ENCODE data around the gene RPS14.
A peak's percentile ranks its signal among the peaks of the same experiment; 100 is the strongest.

Gene RPS14

DNA sequence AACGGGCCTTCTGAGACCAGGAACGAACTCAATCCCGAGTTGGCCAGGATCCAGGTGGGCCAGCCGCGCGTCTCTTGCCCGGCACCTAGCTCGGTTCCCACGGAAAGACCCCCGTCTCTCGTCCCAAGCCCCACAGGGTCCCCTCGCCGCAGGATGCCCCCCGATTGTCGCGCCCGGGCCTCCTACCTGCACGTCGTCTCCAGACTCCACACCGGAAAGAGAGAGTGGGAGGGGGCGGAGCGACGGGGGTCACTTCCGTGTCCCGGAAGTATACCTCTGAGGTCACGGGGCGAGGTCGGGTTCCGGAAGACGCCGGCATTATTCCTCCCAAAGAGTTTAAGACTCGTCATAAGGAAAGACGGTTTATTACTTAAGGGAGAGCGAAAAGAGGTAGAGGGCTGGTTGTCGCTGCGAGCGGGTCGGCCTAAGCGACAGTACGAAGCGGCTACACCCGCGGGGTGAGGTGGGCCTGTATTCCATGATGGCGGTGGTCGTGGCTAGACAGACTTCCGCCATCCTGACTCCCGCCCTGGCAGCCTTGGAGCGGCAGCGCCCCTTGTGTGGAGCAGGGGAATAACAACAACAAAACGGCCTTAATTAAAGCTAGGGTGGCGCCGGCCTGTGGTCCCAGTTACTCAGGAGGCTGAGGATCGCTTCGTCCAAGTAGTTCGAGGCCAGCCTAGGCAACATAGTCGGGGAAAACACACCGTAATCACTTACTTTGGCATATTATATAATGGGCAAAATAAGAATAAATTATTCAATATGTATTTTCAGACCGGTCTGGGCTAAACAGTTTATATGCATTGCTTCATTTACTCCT lies at the start of gene RPS14:
Gene RPS14 (minus strand): TSS at position 223 of the 823 bp plus-strand sequence. CDS start 2,006 bp downstream, outside the sequence.
- peaks cover 29% of the 10 kb centered on the region for H3K4me1 Mint-ChIP-seq
- peak within 1 kb of the TSS; percentile 86 for H3K4me3 Mint-ChIP-seq
- H3K9me3 Mint-ChIP-seq: no peaks in the 10 kb centered on the region
- H3K36me3 Mint-ChIP-seq: peaks cover 57% of the 10 kb centered on the region
- H3K27ac Mint-ChIP-seq: peak within 1 kb of the TSS; percentile 99
- peak; percentile 95 for ATAC-seq
- peak; percentile 87 to 97 for DNase-seq (ENCODE audit: low spot score in 2 of 2)

DNA sequence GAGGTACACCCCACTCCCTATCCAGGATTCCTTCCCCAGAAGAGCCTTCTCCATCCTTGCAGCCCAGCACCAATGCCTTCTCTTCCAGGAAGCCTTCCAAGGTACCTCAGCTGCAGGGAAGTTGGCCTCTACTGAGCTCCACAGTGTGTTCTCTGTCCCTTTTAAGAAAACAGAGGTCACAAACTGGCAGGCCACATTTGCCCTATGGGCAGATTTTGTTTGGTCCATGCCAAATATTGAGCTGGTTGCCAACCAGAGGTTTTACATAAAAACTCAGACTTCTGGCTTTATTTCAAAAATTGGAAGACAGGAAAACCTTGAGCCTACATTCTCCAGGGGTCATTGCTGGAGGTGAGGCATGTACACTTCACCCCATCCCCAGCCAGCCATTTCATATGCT lies 49.4 kb upstream of the RPS14 start:
- H3K36me3 Mint-ChIP-seq: no peaks in the 10 kb centered on the region
- no peak overlapping the region for H3K27ac Mint-ChIP-seq
- no peaks in the 10 kb centered on the region for H3K9me3 Mint-ChIP-seq
- ATAC-seq: no peak
- H3K4me3 Mint-ChIP-seq: no peak overlapping the region
- DNase-seq (ENCODE audit: low spot score in 2 of 2): no peak
- H3K4me1 Mint-ChIP-seq: no peaks in the 10 kb centered on the region

DNA sequence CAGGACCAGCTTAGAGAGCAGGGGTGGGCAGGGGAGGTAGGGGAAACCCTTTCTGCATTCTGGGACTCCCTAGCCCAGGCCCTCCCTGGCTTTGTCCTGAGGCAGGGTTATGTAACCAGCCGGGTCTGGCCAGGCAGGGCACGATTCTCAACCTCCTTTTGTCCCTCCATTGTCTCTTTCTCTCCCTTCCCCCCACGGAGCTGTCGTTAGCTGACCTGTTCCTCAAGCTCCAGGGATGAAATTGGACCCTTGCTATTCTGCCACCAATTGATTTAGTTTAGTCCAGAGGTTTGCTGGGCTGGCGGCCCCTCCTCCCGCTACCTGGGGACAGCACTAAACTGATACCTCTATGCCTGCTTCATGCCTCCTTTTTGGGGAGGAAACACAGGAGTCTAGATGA lies 49.0 kb upstream of the RPS14 start:
- no peak overlapping the region for H3K4me3 Mint-ChIP-seq
- no peak overlapping the region for H3K27ac Mint-ChIP-seq
- DNase-seq (ENCODE audit: low spot score in 2 of 2) (no peak), ATAC-seq (no peak)
- H3K4me1 Mint-ChIP-seq: no peaks in the 10 kb centered on the region
- H3K36me3 Mint-ChIP-seq: no peaks in the 10 kb centered on the region
- H3K9me3 Mint-ChIP-seq: no peaks in the 10 kb centered on the region

DNA sequence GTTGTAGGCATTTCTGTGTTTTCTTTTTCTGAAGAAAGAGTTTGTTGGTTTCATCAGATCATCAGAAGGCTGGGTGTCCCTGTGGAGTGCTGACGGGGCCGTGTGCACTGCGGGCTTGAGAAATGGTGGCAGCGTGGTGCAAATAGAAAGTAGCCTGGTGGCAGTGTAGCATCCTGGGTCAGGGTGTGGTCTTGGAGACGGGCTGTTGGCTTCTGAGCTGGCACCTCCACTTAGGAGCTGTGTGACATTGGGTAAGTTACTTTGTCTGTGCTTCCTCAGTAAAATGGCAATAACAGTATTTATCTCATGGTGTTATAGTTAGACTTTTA lies 48.4 kb upstream of the RPS14 start:
- ATAC-seq (no peak), DNase-seq (ENCODE audit: low spot score in 2 of 2) (no peak)
- Mint-ChIP-seq H3K9me3 (no peaks in the 10 kb centered on the region), H3K4me3 (no peak overlapping the region), H3K36me3 (no peaks in the 10 kb centered on the region), H3K4me1 (no peaks in the 10 kb centered on the region), H3K27ac (no peak overlapping the region)

DNA sequence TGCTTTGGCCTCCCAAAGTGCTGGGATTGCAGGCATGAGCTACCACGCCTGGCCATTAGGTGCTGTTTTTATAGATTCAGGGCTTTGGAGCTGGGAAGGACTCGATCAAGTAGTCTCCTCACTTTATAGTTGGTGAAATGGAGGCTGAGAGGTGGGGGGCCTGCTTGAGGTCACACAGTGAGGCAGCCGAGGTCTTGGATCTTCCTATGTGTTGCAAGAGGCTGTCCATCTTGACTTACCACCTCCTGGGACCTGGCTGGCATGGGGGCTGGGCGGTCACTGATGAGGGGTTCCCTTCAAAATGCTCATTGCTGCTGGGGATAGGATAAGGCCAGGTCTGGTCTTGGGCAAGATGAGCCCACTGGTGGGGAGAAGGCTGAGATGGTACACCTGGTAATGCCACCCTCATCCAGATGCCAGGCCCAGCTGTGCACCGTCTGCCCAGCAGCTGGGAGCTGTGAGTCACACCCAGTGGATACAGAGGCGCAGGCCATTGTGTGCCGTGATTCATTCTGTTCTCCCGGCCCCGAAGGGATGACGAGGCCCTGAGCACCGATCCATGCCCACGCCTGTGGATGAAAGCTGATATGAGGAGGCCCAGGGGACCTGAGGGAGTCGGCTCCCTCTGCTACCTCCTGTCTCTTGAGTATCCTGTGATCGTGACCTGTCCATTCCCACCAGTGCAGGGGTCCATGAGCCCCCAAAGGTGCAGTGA lies 47.9 kb upstream of the RPS14 start:
- ATAC-seq (no peak), DNase-seq (ENCODE audit: low spot score in 2 of 2) (no peak)
- H3K27ac Mint-ChIP-seq: no peak overlapping the region
- H3K4me3 Mint-ChIP-seq: no peak overlapping the region
- no peaks in the 10 kb centered on the region for H3K36me3 Mint-ChIP-seq
- no peaks in the 10 kb centered on the region for H3K9me3 Mint-ChIP-seq
- H3K4me1 Mint-ChIP-seq: no peaks in the 10 kb centered on the region

DNA sequence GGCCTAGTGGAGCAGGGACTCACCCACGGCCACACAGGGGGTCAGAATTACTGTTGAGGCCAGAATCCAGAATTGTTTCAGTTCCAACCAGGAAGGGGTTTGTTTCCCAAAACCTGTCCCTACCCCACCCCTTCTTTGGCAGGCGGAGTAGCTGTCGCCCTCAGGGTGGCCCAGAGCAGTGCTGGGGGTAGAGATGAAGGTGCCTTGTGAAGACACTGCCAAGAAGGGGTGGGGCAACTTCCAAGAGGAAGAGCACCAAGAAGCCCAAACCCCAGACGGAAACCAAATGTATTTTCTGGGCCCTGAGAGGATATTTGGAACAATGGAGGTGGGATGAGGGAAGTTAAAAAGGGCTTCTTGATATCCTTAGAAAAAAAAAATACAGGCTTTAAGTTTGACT lies 47.0 kb upstream of the RPS14 start:
- H3K27ac Mint-ChIP-seq: no peak overlapping the region
- DNase-seq (ENCODE audit: low spot score in 2 of 2) (no peak), ATAC-seq (no peak)

DNA sequence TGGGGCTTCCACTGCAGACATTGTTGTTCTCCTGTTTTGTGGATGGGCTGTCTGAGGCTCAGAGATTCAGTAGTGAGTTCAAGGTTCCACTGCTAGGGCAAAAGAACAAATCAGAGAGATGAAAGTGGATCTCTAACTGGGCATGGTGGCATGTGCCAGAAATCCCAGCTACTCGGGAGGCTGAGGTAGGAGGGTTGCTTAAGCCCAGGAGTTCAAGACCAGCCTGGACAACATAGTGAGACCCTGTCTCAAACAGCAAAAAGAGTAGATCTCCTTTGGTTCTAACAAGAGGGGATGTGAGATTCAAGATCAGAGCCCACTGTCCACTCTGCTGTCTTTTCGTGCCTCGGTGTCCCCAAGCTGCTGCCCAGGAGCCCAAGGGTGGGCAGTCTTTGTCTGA lies 46.6 kb upstream of the RPS14 start:
- ATAC-seq: no peak
- no peaks in the 10 kb centered on the region for H3K4me1 Mint-ChIP-seq
- no peaks in the 10 kb centered on the region for H3K36me3 Mint-ChIP-seq
- H3K27ac Mint-ChIP-seq: no peak overlapping the region
- no peak for DNase-seq (ENCODE audit: low spot score in 2 of 2)
- no peaks in the 10 kb centered on the region for H3K9me3 Mint-ChIP-seq
- H3K4me3 Mint-ChIP-seq: no peak overlapping the region

More for the DNA sequence above, 47.0 kb upstream of the RPS14 start:
- H3K9me3 Mint-ChIP-seq: no peaks in the 10 kb centered on the region
- H3K36me3 Mint-ChIP-seq: no peaks in the 10 kb centered on the region
- no peaks in the 10 kb centered on the region for H3K4me1 Mint-ChIP-seq
- H3K4me3 Mint-ChIP-seq: no peak overlapping the region

DNA sequence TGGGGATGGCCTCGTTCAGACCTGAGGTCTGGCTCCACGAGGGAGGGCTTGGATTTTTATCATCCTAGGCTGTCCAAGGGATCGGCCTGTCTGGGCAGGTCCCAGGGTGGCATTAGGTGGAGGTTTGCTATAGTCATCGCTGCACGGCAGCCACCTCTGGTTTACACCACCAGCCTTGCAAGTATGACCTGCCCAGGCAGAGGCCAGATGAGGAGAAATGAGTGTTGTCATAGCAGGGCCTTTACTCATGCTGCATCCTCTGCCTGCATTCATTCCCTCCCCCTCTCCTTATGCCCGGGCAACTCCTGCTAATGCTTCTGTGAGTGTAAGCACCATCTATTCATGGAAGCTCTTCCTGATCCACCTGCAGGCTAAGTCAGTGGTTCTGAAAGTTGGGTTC lies 43.1 kb upstream of the RPS14 start:
- ATAC-seq (no peak), DNase-seq (ENCODE audit: low spot score in 2 of 2) (no peak)
- Mint-ChIP-seq H3K9me3 (no peaks in the 10 kb centered on the region), H3K27ac (no peak overlapping the region), H3K4me3 (no peak overlapping the region), H3K36me3 (no peaks in the 10 kb centered on the region), H3K4me1 (peaks cover 2% of the 10 kb centered on the region)

DNA sequence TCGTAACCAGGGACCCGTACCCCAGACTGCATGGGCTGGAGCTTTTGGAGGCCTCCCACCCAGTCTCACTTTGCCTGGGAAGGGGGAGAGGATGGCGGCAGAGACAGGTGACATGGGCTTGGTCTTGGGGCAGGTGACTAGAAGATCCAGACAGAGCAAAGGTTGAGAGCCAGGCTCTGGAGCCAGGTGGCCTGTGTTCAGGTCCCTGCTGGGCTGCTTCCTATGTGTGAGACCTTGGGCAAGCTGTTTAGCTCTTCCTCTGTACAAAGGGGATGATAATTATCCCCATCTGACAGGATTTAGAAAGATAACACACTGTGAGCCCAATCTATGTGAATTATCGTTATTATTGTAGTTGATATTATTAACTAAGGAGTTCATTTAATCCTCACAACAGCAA lies 42.3 kb upstream of the RPS14 start:
- H3K27ac Mint-ChIP-seq: no peak overlapping the region
- H3K4me3 Mint-ChIP-seq: no peak overlapping the region
- peaks cover 5% of the 10 kb centered on the region for H3K4me1 Mint-ChIP-seq
- DNase-seq (ENCODE audit: low spot score in 2 of 2) (no peak), ATAC-seq (no peak)
- H3K36me3 Mint-ChIP-seq: no peaks in the 10 kb centered on the region
- H3K9me3 Mint-ChIP-seq: no peaks in the 10 kb centered on the region

DNA sequence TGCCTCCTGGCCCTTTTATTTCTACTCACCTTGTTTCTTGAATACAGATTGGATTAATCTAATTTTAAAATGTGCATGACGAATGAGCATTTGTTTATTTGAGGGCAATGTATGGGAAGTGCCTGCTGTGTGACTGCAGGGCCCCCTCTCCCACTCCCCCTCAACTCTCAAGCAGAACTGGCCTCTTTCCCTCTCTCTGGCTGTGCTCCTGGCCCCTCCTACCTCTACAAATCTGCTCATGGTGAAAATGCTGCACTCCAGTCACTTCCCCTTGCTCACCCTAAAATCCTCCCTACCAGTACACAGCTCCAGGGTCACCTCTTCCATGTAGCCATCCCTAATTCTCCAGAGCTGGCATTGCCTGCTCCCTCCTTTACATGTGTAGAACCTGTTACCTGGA lies 41.2 kb upstream of the RPS14 start:
- peaks cover 5% of the 10 kb centered on the region for H3K4me1 Mint-ChIP-seq
- no peaks in the 10 kb centered on the region for H3K36me3 Mint-ChIP-seq
- no peak for ATAC-seq
- H3K9me3 Mint-ChIP-seq: no peaks in the 10 kb centered on the region
- no peak for DNase-seq (ENCODE audit: low spot score in 2 of 2)
- no peak overlapping the region for H3K27ac Mint-ChIP-seq
- H3K4me3 Mint-ChIP-seq: no peak overlapping the region

DNA sequence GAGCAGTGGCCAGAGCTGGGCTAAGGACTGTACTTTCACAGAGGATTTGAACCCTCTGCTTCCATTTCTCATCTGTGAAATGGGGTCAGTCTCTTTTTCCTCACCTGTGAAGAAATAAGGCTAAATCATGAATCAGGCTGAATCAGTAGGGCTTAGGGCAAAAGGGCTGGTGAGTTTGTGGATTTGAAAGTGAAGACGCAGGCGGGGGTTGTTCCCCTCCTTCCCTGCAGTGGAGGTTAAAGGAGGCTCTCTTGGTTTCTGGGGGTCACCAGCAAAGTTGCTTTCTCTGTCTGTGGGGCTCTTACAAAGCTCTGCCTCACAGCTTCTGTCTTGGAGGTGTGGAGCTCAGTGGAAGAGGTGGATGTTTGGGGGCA lies 40.7 kb upstream of the RPS14 start:
- Mint-ChIP-seq H3K9me3 (no peaks in the 10 kb centered on the region), H3K36me3 (no peaks in the 10 kb centered on the region), H3K27ac (no peak overlapping the region), H3K4me1 (peaks cover 5% of the 10 kb centered on the region), H3K4me3 (no peak overlapping the region)
- ATAC-seq (no peak), DNase-seq (ENCODE audit: low spot score in 2 of 2) (no peak)

DNA sequence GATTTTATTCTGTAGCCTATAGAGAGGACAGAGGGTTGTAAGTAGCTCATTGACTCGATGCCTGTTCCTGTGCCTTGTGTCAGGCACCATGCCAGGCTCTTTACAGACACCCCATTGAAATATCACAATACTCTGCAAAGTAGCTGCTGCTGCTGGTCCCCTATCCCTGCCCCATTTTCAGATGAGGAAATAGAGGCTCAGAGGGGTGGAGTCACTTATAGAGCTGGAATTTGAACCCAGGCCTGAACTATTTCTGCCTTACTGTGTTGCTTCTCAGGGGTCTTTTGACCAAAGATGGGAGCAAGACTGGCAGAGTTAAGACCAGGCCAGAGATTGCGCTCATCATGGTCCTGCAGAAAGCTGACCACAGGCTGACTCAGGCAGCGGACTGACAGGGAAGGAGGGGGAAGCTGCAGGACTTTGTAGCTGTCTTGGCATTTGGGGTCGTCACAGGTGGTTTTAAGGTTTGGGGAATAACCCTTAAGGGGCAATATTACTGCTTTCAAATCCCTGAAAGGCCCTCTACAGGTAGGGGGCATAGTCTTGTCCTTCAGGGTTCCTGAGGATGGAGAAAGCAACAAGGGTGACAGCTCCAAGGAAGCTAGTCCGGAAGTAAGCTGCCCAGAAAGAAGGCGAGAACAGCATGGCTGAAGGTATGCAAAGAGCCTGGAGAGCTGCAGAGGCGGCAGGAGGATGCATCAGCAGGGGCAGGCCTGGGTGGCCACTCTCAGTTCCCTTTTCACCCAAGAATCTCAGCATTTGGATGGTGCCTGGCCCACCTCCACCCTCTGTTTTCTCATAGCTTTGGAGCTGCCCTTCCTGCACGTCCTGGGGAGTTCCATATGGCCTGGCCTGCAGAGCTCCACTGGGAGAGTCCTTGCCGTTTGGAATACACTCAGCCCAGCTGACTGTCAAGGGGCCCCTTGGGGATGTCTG lies 40.1 kb upstream of the RPS14 start:
- ATAC-seq (no peak), DNase-seq (ENCODE audit: low spot score in 2 of 2) (no peak)
- Mint-ChIP-seq H3K36me3 (no peaks in the 10 kb centered on the region), H3K4me1 (peaks cover 5% of the 10 kb centered on the region), H3K4me3 (no peak overlapping the region), H3K27ac (no peak overlapping the region), H3K9me3 (no peaks in the 10 kb centered on the region)

DNA sequence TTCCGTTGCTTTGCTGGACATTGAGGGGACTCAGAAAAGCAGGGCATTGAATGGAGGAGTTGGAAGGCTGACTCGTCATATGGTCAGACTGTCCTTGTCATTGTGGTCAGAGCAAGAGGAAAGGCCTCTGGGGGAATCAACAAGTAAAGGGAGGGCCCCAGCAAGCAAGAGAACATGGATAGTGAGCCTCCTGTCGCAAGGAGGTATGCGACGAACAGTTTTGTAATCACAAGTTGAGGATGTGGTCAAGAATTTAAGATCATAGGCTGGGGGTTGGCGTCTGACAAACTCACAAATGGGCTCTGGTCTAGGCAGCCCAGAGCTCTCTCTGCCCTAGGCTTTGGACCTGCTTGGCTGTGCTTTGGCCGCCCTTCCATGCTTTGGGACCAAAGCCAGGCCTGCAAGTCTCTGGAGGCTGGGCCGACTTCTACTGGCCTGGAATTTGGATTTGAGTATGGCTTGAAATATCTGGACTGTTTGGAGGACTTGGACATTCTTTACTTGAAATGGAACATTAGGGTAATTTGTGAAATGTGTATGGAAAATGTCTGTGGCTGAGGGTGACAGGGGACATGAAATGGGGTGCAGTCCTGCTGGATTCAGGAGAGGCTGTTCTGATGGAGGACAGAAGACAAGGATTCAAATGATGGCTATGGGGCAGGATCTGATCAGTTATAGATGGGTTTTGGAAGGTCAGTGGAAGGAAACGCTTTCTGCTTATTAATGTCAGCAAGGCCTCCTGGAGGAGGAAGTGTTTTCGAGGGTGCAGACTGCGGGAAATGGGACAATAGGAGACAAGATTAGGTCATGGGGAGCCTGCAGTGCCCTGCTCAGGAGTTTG lies 39.2 kb upstream of the RPS14 start:
- Mint-ChIP-seq H3K9me3 (no peaks in the 10 kb centered on the region), H3K4me1 (peaks cover 5% of the 10 kb centered on the region), H3K36me3 (no peaks in the 10 kb centered on the region), H3K27ac (peak overlapping the region; percentile 45), H3K4me3 (no peak overlapping the region)
- ATAC-seq: no peak
- DNase-seq (ENCODE audit: low spot score in 2 of 2): no peak

DNA sequence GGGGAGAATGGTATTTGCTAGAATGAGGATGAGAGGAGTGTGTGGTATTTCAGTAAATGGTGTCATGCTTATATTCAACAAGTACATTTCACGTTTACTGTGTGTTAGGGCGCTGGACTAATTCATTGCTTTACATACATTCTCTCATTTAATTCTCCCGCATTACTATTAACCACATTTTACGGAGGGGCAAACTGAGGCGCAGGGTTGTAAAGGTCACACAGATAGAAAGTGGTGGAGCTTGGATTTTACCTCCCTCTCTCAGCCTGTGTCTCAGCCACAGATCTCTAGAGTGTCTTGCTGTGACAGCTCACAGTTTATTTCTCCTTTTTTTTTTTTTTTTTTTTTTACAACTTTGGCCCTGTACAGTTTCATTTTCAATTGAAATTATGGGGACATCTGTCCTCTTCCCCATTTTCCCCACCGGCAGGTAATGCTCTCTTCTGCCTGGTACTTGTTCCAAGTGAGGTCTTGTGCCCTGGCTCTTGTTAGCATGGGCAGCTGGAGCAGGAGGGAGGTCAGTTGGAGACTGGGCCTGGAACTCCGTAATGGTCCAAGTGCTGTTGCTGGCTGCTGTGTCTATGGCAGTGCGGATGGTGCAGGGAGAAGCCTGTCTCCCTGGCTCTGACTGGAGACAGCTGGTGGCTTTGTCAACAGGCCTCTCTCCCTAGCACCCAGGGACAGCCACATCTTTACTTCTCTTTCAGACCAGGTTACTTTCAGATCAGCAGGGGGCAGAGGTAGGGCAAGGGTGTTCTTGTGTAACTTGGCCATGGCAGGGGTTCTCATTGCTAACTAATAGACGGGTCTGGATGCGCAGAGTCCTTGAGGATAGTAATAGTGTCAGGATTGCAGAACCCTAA lies 37.9 kb upstream of the RPS14 start:
- Mint-ChIP-seq H3K4me3 (peak overlapping the region; percentile 47), H3K27ac (no peak overlapping the region), H3K36me3 (no peaks in the 10 kb centered on the region), H3K9me3 (no peaks in the 10 kb centered on the region), H3K4me1 (peaks cover 5% of the 10 kb centered on the region)
- DNase-seq (ENCODE audit: low spot score in 2 of 2) (no peak), ATAC-seq (no peak)
